ENCODE measurements around the gene SPATS2.

The SPATS2 gene

DNA sequence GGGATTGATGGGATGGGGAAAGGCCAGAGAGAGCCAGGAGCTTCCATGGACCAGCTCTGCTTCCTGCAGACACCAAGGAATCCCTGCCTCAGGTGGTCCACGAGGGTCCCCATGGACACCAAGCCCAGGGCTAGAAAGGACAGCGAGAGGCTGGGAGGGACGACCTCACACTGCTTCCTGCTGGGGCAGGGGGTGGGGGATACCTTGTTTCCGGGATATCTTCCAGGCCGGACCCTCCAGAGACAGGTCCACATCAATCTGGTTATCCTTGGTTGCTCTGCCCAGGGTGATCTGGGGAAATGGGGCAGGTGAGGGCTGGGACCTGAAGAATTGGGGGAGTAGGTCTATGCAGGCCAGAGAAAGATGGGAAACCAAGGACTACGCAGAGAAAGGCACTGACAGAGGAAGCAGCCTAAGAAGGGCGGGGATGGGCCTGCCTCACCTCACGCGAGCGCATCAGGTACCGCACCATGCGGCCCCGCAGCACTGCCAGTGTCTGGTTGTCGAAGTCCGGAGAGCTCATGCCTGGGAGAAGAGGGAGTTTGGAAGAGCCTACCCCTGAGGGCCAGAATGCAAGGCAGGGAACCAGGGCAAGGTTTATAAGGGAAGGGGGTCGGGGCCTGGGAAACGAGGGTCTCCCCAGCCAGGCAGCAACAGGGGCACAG lies 191.9 kb downstream of the SPATS2 start:
- no peak for DNase-seq

DNA sequence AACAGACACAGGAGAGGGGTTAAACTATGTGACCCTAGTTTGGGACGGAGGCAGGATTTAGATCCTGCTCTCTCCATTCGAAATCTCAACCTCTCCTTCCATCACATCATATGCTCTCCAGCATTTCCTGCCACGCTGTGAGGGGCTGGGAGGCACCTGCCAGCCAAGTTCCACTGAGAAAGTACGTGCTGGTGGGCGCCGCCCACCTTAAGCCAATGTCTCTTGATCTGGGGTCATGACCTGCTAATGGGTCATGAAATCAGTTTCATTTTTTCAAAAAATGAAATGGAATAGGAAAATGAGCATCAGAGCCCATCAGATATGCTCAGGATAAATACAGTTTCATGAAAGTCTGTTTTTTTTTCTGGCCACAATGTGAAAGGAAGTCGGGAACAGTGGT lies 193.4 kb downstream of the SPATS2 start:
- DNase-seq: no peak

DNA sequence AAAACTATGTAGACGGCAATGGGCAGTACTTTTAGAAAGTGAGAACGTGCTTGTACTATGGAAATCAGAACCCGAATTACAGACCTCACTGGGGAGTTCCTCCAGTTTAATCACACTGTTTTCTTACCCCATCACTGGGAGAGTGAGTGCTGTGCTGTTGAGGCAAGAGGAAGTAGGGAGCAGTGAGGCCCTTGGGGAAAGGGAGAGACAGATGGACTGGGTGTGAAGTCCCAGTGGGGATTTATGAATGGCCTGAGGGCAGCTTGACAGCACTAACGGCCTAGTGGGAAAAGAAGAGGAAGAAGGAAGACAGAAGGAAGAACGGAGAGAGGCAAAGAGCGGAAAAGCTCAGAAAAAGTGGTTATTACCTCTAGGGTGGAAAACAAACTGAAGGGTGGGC lies 195.0 kb downstream of the SPATS2 start:
- DNase-seq: no peak

DNA sequence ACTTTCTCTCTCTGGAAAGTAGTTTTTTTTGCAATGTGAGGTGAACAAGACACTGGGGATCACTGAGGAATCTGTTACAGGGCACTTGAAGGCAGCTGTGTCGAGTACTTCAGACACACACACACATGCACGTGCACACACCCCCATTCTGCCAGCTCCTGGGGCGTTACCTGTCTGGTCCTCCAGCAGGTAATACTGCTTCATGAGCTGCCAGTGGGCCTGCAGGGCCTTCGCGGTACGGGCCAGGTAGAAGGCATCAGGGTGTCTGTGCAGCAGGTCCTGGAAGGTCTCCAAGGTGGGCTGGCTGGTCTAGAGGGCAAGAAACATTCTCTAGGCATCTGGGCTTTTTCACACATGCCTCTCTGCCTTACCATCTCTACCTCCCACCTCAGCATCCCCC lies 195.6 kb downstream of the SPATS2 start:
- no peak for DNase-seq

DNA sequence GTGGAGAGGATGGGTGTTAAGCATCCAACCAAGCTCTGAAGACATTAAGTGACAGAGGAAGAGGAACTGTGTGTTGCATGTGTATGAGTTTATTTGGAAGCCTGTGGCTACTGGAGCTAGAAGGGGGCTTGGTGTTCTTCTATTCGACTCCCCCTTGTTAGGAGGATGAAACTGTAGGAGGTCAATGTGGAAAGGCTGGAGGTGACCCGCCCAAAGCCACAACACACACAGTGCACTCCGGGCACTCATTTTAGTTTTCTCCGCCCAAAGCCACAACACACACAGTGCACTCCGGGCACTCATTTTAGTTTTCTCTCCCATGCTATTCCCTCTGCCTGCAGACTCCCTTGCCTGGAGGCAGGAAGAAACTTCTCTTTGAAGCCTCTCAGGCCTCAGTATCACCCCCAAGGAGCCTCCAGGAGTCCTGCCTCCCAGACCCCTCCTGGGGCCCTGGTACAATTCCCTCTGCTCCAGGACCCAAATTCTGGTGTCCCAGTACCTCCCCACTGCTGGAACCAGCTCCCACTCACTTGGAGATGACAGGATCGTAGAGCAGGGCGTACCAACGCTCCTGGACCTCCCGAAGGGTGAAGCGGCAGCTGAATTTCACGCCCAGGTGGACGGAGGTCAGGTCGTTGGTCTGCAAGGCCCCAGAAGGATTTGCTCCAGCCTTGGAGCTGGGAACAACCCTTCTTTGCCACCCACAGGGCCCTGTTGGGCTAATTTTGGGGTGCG lies 196.9 kb downstream of the SPATS2 start:
- DNase-seq: no peak

DNA sequence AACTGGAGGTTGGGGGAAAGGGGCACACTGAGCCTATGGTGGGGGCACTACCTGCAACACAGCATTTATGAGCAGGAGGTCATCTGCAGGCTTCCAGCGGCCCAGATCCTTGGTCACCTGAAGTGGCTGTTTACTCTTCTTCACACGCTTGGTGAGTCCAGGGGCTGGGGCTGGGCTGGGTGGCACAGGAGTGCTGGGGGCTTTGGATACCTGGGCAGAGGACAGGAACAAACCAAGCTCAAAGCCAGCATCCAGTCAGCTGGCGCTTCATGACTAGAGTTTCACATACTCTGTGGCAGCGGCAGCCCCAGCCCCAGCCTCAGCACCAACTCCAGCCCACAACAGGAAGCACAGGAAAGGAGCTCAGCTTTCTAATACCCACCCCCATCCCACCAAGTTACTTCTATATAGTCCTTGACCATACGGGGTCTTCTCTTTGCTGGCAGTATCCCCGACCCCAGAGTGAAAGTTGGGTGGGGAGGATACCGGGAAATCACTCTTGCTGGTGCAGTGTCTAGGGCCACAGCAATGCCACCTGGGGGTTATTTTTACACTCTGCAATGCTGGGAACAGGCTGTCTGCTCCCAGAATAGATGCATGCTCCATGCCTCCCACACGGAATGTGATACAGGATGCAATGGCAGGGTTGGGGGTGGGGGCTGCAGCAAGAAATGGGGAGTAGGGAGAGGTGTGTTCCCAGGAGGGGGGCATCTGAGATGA lies 197.6 kb downstream of the SPATS2 start:
- no peak for DNase-seq

DNA sequence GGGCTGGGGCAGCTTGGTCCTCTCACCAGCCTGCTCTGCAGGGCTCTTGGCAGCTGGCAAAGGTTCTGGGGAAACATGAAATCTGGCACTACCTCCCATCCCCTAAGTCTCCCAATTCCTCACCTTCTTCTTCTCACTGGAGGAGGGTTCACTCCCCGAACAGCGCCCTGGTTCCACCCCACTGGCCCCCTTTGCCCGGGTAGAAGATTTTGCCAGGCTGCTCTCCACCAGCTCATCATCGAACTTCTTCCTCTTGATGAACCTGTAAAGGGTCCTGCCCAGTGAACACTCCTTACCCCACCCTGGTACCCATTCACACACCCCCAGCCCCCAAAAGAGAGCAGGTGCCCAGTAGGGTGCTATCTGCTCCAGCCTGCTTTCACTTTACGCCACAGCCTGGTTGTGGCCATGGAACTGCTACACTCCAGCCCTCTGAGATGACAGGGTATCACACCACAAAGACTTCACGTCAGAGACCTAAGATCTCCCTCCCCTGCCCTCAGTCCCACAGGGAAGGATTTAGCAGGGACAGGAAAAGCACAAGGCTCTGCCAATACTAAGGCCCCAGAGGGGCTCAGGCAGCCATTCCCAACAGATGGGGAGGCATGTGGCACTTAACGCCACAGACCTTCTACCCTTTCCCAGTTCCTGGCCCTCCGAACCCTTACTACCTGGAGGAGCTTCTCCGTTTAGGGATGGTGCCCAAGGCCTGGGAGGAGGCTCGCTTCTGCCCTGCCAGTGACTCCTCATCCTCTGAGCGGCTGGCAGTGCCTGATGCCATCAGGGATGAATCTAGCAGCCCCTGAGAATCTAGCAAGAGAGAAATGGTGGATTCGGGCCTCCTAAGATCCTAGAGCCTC lies 198.4 kb downstream of the SPATS2 start:
- DNase-seq: no peak

DNA sequence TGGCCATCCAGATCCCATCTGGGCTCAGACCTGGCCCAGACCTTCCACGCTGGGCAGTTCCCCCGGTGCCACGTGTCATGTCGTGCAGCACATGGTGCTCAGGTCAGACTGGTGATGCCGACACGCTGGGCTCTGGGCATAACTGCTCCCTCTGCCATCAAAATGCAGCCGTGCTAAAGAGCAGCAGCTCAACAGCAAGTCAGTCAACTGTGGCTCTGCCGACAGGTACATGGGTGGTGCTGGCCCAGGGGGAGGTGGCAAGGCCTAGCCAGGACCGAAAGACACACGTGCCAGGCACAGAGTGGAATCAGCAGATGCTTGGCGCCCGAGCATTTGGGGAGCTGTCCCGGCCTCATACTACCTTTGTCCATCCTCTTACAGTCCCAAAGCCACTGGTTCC lies 199.1 kb downstream of the SPATS2 start:
- DNase-seq: no peak

DNA sequence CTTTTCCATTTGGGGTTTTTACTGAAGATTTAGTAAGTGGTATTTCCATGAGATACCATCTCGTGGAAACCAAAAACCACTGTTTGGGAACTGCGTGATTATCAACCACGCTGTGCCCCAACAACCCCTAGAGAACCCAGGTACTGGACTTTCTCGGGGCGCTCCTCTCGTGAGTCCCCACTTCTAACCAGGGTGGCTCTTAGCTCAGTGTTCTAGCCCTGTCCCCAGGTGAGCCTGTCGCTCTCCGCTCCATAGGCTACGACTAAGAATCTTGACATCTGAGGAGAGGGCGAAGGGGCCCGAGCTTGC lies 200.0 kb downstream of the SPATS2 start:
- no peak for DNase-seq

DNA sequence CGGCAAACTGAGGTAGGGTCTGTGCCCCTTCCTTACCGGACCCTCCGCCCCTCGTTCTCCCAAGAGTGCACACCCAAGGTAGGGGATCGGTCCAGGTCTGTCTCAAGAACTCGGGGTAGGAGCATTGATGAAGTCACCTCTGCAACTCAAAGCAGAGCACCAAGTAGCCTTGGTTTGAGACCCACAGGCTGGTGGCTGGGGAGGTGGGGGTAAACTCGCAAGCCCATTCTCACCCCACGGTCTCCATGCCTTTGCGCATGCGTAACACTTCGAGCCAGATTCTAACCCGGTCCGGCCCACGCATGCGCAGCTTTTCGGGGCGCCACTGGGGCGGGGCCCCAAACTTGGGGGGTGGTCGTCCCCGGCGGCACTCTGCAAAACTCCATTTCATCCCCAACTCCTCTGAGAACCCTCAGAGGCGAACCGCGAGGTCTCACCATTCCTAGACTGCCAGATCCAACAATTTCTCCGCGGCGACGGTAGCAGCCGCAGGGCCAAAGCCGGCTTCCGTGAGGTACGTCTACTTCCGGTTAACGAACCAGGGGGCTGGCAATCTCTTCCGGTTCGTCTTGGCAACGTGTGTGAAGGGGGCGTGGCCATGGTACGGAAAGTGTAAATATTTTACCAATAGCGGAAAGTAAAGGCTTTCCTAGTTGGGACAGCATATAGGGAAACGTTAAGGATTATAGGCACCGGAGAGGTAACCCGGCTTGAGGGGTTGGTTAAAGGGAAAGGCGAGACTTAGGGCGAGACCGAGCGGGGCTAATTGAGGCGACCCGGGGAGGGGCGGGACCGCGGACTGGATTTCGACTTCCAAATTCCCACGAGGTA lies 200.6 kb downstream of the SPATS2 start, which contains the start of gene MCRS1:
TSS of gene MCRS1 (minus strand) at position 532 of the 831 bp plus-strand sequence. CDS start 1,411 bp downstream, outside the sequence.
- DNase-seq: peak; percentile 79

DNA sequence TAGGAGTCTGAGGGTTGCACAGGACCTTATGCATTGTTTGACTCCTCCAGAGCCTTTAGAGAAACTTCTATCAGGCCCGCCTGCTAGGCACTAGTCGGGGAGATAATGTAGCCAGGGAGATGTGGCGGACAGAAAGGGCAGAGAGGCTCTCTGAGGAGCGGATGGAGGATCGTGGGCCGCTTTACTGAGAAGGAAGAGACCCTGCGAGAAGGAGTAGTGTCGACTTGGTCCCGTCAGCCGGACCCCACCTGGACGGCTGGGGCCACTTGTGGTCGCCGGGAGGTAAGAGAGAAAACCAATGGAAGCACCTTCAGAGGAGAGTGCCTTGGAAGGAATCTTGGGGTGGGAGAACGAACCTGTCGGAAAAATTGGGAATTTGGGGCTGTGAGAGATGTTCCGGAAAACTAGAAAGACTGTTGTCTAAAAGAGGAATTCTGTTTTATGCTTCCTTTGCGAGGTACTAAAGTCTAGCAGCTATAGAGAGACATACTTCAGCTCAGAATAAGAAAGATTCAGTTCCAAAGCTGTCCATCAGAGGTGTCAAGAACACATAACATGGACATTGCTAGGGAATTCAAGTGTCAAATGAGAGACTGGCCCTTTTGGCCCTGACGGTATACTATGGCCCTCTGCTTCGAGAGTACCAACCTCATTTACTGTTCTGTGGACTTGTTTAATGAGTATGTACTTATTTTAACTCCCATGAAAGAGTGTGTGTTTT lies 201.3 kb downstream of the SPATS2 start:
- DNase-seq: no peak
